Calu3 (cell line): ENCODE results near the gene ARHGAP20. TPM values are rescaled to one million over a fixed set of nuclear protein-coding genes. Genes with fewer than 3 reads are reported as not detected.

Experiments used
- BruUV-seq: library from RNA; stranded (reverse); fragments of 400-500 nt; replicated peaks from 2 replicates; lab custom pipeline; 2021; lab: Mats Ljungman, UMichigan
- CTCF ChIA-PET: fragments of 300-600 bp; sonication (Branson Sonifier 250); formaldehyde crosslinking; loops from one replicate; lab custom pipeline; 2022; ENCODE audit warnings: antibody characterized with exemption; lab: Charles Lee
- DNase-seq: peaks from one replicate; pipeline ENCODE4 v3.0.0; 2022
- H3K27ac Mint-ChIP-seq: one replicate; pipeline ENCODE4 v1.8.0; 2022; ENCODE audit warnings: mixed read lengths; ENCODE audit not compliant: unreplicated experiment
- H3K27me3 Mint-ChIP-seq: one replicate; pipeline ENCODE4 v1.8.0; 2022; ENCODE audit warnings: mixed read lengths; ENCODE audit not compliant: unreplicated experiment
- H3K36me3 Mint-ChIP-seq: one replicate; pipeline ENCODE4 v1.8.0; 2022; ENCODE audit warnings: mild to moderate bottlenecking, moderate library complexity, mixed read lengths; ENCODE audit not compliant: insufficient read depth, unreplicated experiment
- H3K4me1 Mint-ChIP-seq: one replicate; pipeline ENCODE4 v1.8.0; 2022; ENCODE audit warnings: mild to moderate bottlenecking, low read depth, mixed read lengths; ENCODE audit not compliant: unreplicated experiment
- H3K4me3 Mint-ChIP-seq: one replicate; pipeline ENCODE4 v1.8.0; 2022; ENCODE audit warnings: mild to moderate bottlenecking, low read depth, moderate library complexity, mixed read lengths; ENCODE audit not compliant: unreplicated experiment
- H3K9me3 Mint-ChIP-seq: one replicate; pipeline ENCODE4 v1.8.0; 2022; ENCODE audit warnings: low read depth, mixed read lengths; ENCODE audit not compliant: unreplicated experiment
- CTCF ChIP-seq: fragments of 200-600 bp; IDR thresholded peaks from one replicate; pipeline ENCODE4 v1.8.0; 2022; ENCODE audit warnings: antibody characterized with exemption; ENCODE audit not compliant: unreplicated experiment
- intact Hi-C: fragments of 100-400 bp; cut with micrococcal nuclease; formaldehyde crosslinking; loops from one replicate; pipeline ENCODE4 v1.10.0; 2022; ENCODE audit not compliant: unreplicated experiment
- total RNA-seq: library from RNA; stranded (reverse); gene quantifications from 2 replicates; pipeline ENCODE4 v1.2.3, GENCODE V29; 2022

ARHGAP20 gene
- total RNA-seq, 1 experiment from 2014 or later, result not detected

GRCh38 chr11:110752890-110753289 is 40.7 kb upstream of the ARHGAP20 start:
- intact Hi-C loops, result no loop called here
- no peak for DNase-seq
- no peaks in the 10 kb centered on the region for H3K4me1 Mint-ChIP-seq
- no peaks in the 10 kb centered on the region for H3K27me3 Mint-ChIP-seq
- H3K9me3 Mint-ChIP-seq, result no peaks in the 10 kb centered on the region
- BruUV-seq, result no TSS peak
- TF ChIP-seq CTCF, result no peak
- H3K27ac Mint-ChIP-seq, result no peak overlapping the region
- CTCF ChIA-PET, result no interaction called here
- H3K4me3 Mint-ChIP-seq, result no peak overlapping the region
- H3K36me3 Mint-ChIP-seq, result no peaks in the 10 kb centered on the region

GRCh38 chr11:110750100-110750499 is 37.9 kb upstream of the ARHGAP20 start:
- Mint-ChIP-seq H3K4me3 (no peak overlapping the region), H3K36me3 (no peaks in the 10 kb centered on the region), H3K27me3 (no peaks in the 10 kb centered on the region), H3K27ac (no peak overlapping the region), H3K4me1 (no peaks in the 10 kb centered on the region), H3K9me3 (no peaks in the 10 kb centered on the region)
- no peak for TF ChIP-seq CTCF
- DNase-seq, result no peak
- intact Hi-C loops, result no loop called here
- CTCF ChIA-PET, result no interaction called here
- BruUV-seq, result no TSS peak

GRCh38 chr11:110747531-110747930 is 35.3 kb upstream of the ARHGAP20 start:
- CTCF ChIA-PET, result no interaction called here
- BruUV-seq, result no TSS peak
- Mint-ChIP-seq H3K4me1 (no peaks in the 10 kb centered on the region), H3K36me3 (no peaks in the 10 kb centered on the region), H3K27ac (no peak overlapping the region), H3K9me3 (no peaks in the 10 kb centered on the region), H3K4me3 (no peak overlapping the region), H3K27me3 (no peaks in the 10 kb centered on the region)
- DNase-seq, result no peak
- intact Hi-C loops, result no loop called here
- TF ChIP-seq CTCF, result no peak

GRCh38 chr11:110738641-110739040 is 26.4 kb upstream of the ARHGAP20 start:
- Mint-ChIP-seq H3K36me3 (peaks cover 4% of the 10 kb centered on the region), H3K4me1 (no peaks in the 10 kb centered on the region), H3K27me3 (peaks cover 61% of the 10 kb centered on the region), H3K9me3 (no peaks in the 10 kb centered on the region), H3K4me3 (no peak overlapping the region), H3K27ac (no peak overlapping the region)
- intact Hi-C loops, result no loop called here
- DNase-seq, result no peak
- CTCF ChIA-PET, result no interaction called here
- no peak for TF ChIP-seq CTCF
- no TSS peak for BruUV-seq
